ENCODE measurements around the gene NRF1. TPM values are rescaled to one million over a fixed set of nuclear protein-coding genes. Genes with fewer than 3 reads are reported as not detected.

NRF1 gene
- total RNA-seq, 1 experiment from 2014 or later = 25.9 TPM

DNA sequence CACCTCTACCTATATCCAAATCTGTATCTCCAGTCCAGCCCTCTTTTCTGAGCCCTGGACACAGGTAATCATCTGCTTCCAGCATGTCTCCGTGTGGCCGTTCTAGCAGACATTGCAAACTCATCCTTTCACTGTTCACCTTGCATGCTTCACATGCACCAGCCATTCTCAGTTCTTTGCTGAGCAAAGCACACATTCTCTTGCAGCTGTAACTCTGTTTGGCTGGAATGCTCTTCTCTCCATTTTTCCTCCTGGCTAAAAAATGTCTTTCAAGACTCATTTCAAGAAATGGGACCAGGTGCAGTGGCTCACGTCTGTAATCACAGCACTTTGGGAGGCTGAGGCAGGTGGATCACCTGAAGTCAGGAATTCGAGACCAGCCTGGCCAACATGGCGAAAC is 40.3 kb upstream of the NRF1 start:
- H3K9me2 ChIP-seq (ENCODE audit: insufficient read depth) = no peaks in the 10 kb centered on the region
- H3K9me3 ChIP-seq (ENCODE audit: control insufficient read depth in 1 of 2, insufficient read depth in 1 of 2, low read depth in 1 of 2, low read length in 2 of 2) = no peaks in the 10 kb centered on the region; a peak in 1 of 4 replicates
- no peaks in the 10 kb centered on the region for H3K79me2 ChIP-seq (ENCODE audit: insufficient read depth, low read length)
- TF ChIP-seq EGR1 (IDR thresholded peaks at IDR 0.05; ENCODE audit: low read depth) = no peak
- TF ChIP-seq, protein P1, sequence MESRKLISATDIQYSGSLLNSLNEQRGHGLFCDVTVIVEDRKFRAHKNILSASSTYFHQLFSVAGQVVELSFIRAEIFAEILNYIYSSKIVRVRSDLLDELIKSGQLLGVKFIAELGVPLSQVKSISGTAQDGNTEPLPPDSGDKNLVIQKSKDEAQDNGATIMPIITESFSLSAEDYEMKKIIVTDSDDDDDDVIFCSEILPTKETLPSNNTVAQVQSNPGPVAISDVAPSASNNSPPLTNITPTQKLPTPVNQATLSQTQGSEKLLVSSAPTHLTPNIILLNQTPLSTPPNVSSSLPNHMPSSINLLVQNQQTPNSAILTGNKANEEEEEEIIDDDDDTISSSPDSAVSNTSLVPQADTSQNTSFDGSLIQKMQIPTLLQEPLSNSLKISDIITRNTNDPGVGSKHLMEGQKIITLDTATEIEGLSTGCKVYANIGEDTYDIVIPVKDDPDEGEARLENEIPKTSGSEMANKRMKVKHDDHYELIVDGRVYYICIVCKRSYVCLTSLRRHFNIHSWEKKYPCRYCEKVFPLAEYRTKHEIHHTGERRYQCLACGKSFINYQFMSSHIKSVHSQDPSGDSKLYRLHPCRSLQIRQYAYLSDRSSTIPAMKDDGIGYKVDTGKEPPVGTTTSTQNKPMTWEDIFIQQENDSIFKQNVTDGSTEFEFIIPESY (IDR thresholded peaks at IDR 0.05; ENCODE audit: extremely low read depth, insufficient replicate concordance, low read length) = no peak
- no peak for TF ChIP-seq POLR2AphosphoS5 (IDR thresholded peaks at IDR 0.05; ENCODE audit: low read depth, low read length)
- no peak for TF ChIP-seq FOSL1 (IDR thresholded peaks at IDR 0.05; ENCODE audit: low read depth)
- TF ChIP-seq, protein P2, sequence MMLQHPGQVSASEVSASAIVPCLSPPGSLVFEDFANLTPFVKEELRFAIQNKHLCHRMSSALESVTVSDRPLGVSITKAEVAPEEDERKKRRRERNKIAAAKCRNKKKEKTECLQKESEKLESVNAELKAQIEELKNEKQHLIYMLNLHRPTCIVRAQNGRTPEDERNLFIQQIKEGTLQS (IDR thresholded peaks at IDR 0.05) = no peak
- no peak for TF ChIP-seq SP1 (IDR thresholded peaks at IDR 0.05; ENCODE audit: low read depth)
- TF ChIP-seq RAD21 (IDR thresholded peaks at IDR 0.05; ENCODE audit: low read depth) = no peak
- TF ChIP-seq CBX3 (IDR thresholded peaks at IDR 0.05; ENCODE audit: low read depth) = no peak
- no peak for TF ChIP-seq EZH2 (IDR thresholded peaks at IDR 0.05)
- no peak for TF ChIP-seq JUND (IDR thresholded peaks at IDR 0.05)
- no peak for TF ChIP-seq CEBPB (IDR thresholded peaks at IDR 0.05; ENCODE audit: low read depth)
- no peak for TF ChIP-seq SIN3A (IDR thresholded peaks at IDR 0.05; ENCODE audit: low read depth)
- TF ChIP-seq, protein P3, sequence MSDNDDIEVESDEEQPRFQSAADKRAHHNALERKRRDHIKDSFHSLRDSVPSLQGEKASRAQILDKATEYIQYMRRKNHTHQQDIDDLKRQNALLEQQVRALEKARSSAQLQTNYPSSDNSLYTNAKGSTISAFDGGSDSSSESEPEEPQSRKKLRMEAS (IDR thresholded peaks at IDR 0.05) = no peak
- no peak for TF ChIP-seq POLR2A (IDR thresholded peaks at IDR 0.05; ENCODE audit: borderline replicate concordance, extremely low read depth, insufficient read depth, insufficient read length)
- TF ChIP-seq, protein P4, sequence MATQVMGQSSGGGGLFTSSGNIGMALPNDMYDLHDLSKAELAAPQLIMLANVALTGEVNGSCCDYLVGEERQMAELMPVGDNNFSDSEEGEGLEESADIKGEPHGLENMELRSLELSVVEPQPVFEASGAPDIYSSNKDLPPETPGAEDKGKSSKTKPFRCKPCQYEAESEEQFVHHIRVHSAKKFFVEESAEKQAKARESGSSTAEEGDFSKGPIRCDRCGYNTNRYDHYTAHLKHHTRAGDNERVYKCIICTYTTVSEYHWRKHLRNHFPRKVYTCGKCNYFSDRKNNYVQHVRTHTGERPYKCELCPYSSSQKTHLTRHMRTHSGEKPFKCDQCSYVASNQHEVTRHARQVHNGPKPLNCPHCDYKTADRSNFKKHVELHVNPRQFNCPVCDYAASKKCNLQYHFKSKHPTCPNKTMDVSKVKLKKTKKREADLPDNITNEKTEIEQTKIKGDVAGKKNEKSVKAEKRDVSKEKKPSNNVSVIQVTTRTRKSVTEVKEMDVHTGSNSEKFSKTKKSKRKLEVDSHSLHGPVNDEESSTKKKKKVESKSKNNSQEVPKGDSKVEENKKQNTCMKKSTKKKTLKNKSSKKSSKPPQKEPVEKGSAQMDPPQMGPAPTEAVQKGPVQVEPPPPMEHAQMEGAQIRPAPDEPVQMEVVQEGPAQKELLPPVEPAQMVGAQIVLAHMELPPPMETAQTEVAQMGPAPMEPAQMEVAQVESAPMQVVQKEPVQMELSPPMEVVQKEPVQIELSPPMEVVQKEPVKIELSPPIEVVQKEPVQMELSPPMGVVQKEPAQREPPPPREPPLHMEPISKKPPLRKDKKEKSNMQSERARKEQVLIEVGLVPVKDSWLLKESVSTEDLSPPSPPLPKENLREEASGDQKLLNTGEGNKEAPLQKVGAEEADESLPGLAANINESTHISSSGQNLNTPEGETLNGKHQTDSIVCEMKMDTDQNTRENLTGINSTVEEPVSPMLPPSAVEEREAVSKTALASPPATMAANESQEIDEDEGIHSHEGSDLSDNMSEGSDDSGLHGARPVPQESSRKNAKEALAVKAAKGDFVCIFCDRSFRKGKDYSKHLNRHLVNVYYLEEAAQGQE (IDR thresholded peaks at IDR 0.05; ENCODE audit: low read depth) = no peak
- no peak overlapping the region for H2AFZ ChIP-seq (ENCODE audit: low read depth, low read length, poor library complexity, severe bottlenecking)
- no peaks in the 10 kb centered on the region for H4K20me1 ChIP-seq (ENCODE audit: insufficient read depth)
- H3K27ac ChIP-seq (ENCODE audit: low read depth, low read length) = no peak overlapping the region
- H3K9ac ChIP-seq (ENCODE audit: low read length) = no peak overlapping the region
- POLR2A ChIA-PET = no interaction called here
- RAD21 ChIA-PET (ENCODE audit: low non-redundant PET in 1 of 2, low total read pairs in 2 of 2, uncharacterized antibody in 2 of 2, unreplicated experiment in 2 of 2) = no interaction called here
- no peak for ATAC-seq
- DNase-seq (ENCODE audit: low read depth, low spot score) = no peak
- H3K4me1 ChIP-seq (ENCODE audit: control insufficient read depth in 1 of 2, insufficient read depth in 2 of 2, low read length in 2 of 2) = peaks cover 13 to 16% of the 10 kb centered on the region in 2 experiments
- CTCF ChIA-PET = no interaction called here
- H3K4me2 ChIP-seq (ENCODE audit: low read length) = no peak overlapping the region
- no peaks in the 10 kb centered on the region for H3K36me3 ChIP-seq (ENCODE audit: control insufficient read depth in 1 of 2, insufficient read depth in 2 of 2, low read length in 2 of 2)
- intact Hi-C loops (cut with micrococcal nuclease) = no loop called here
- no peak overlapping the region for H3K4me3 ChIP-seq (replicated peaks in 1 of 2; ENCODE audit: low read depth in 1 of 2, low read length in 2 of 2)
- BruUV-seq (replicated peaks) = no TSS peak
- no peaks in the 10 kb centered on the region for H3K27me3 ChIP-seq (ENCODE audit: insufficient read depth, low read length)
